ENCODE measurements around the gene FUCA1.

FUCA1 gene

GRCh38 chr1:23896491-23896890 lies 28.4 kb upstream of the FUCA1 start:
- Histone ChIP-seq H3K4me3 (ENCODE audit: low read length in 2 of 2) (no peak overlapping the region), H3K4me1 (ENCODE audit: control insufficient read depth in 2 of 2, insufficient read depth in 2 of 2, low read length in 2 of 2) (no peaks in the 10 kb centered on the region), H3K36me3 (ENCODE audit: control insufficient read depth in 2 of 2, insufficient read depth in 2 of 2, low read length in 2 of 2) (no peaks in the 10 kb centered on the region), H3K27me3 (ENCODE audit: control insufficient read depth in 2 of 2, insufficient read depth in 2 of 2, low read length in 2 of 2) (peaks cover 0 to 1% of the 10 kb centered on the region in 2 donors), H3K9me3 (ENCODE audit: control insufficient read depth in 2 of 2, low read length in 2 of 2) (no peaks in the 10 kb centered on the region), H3K9ac (ENCODE audit: low read depth in 1 of 2, low read length in 2 of 2) (no peak overlapping the region), H3K27ac (ENCODE audit: low read depth in 2 of 2, low read length in 2 of 2) (peak overlapping the region in 1 of 2 donors; percentile 23)

- Histone ChIP-seq H3K27me3 (ENCODE audit: control insufficient read depth in 2 of 2, insufficient read depth in 2 of 2, low read length in 2 of 2) (no peaks in the 10 kb centered on the region), H3K27ac (ENCODE audit: low read depth in 2 of 2, low read length in 2 of 2) (peak overlapping the region in 1 of 2 donors; percentile 23), H3K9me3 (ENCODE audit: control insufficient read depth in 2 of 2, low read length in 2 of 2) (no peaks in the 10 kb centered on the region), H3K4me3 (ENCODE audit: low read length in 2 of 2) (no peak overlapping the region), H3K4me1 (ENCODE audit: control insufficient read depth in 2 of 2, insufficient read depth in 2 of 2, low read length in 2 of 2) (no peaks in the 10 kb centered on the region), H3K9ac (ENCODE audit: low read depth in 1 of 2, low read length in 2 of 2) (no peak overlapping the region), H3K36me3 (ENCODE audit: control insufficient read depth in 2 of 2, insufficient read depth in 2 of 2, low read length in 2 of 2) (no peaks in the 10 kb centered on the region)
Measured at GRCh38 chr1:23895993-23896392, 27.9 kb upstream of the FUCA1 start.

GRCh38 chr1:23895082-23895481 lies 27.0 kb upstream of the FUCA1 start:
- H3K4me1 ChIP-seq (ENCODE audit: control insufficient read depth in 2 of 2, insufficient read depth in 2 of 2, low read length in 2 of 2), result no peaks in the 10 kb centered on the region
- H3K9ac ChIP-seq (ENCODE audit: low read depth in 1 of 2, low read length in 2 of 2), result no peak overlapping the region
- no peak overlapping the region for H3K4me3 ChIP-seq (ENCODE audit: low read length in 2 of 2)
- H3K27me3 ChIP-seq (ENCODE audit: control insufficient read depth in 2 of 2, insufficient read depth in 2 of 2, low read length in 2 of 2), result no peaks in the 10 kb centered on the region
- H3K27ac ChIP-seq (ENCODE audit: low read depth in 2 of 2, low read length in 2 of 2), result no peak overlapping the region
- H3K9me3 ChIP-seq (ENCODE audit: control insufficient read depth in 2 of 2, low read length in 2 of 2), result no peaks in the 10 kb centered on the region
- H3K36me3 ChIP-seq (ENCODE audit: control insufficient read depth in 2 of 2, insufficient read depth in 2 of 2, low read length in 2 of 2), result no peaks in the 10 kb centered on the region

GRCh38 chr1:23889074-23889473 lies 21.0 kb upstream of the FUCA1 start:
- no peaks in the 10 kb centered on the region for H3K4me1 ChIP-seq (ENCODE audit: control insufficient read depth in 2 of 2, insufficient read depth in 2 of 2, low read length in 2 of 2)
- no peak overlapping the region for H3K9ac ChIP-seq (ENCODE audit: low read depth in 1 of 2, low read length in 2 of 2)
- no peak overlapping the region for H3K4me3 ChIP-seq (ENCODE audit: low read length in 2 of 2)
- H3K9me3 ChIP-seq (ENCODE audit: control insufficient read depth in 2 of 2, low read length in 2 of 2), result no peaks in the 10 kb centered on the region
- no peak overlapping the region for H3K27ac ChIP-seq (ENCODE audit: low read depth in 2 of 2, low read length in 2 of 2)
- no peaks in the 10 kb centered on the region for H3K27me3 ChIP-seq (ENCODE audit: control insufficient read depth in 2 of 2, insufficient read depth in 2 of 2, low read length in 2 of 2)
- H3K36me3 ChIP-seq (ENCODE audit: control insufficient read depth in 2 of 2, insufficient read depth in 2 of 2, low read length in 2 of 2), result no peaks in the 10 kb centered on the region

GRCh38 chr1:23885222-23885621 lies 17.1 kb upstream of the FUCA1 start:
- H3K36me3 ChIP-seq (ENCODE audit: control insufficient read depth in 2 of 2, insufficient read depth in 2 of 2, low read length in 2 of 2), result no peaks in the 10 kb centered on the region
- H3K4me3 ChIP-seq (ENCODE audit: low read length in 2 of 2), result no peak overlapping the region
- H3K27me3 ChIP-seq (ENCODE audit: control insufficient read depth in 2 of 2, insufficient read depth in 2 of 2, low read length in 2 of 2), result no peaks in the 10 kb centered on the region
- H3K4me1 ChIP-seq (ENCODE audit: control insufficient read depth in 2 of 2, insufficient read depth in 2 of 2, low read length in 2 of 2), result no peaks in the 10 kb centered on the region
- H3K9me3 ChIP-seq (ENCODE audit: control insufficient read depth in 2 of 2, low read length in 2 of 2), result no peaks in the 10 kb centered on the region
- H3K27ac ChIP-seq (ENCODE audit: low read depth in 2 of 2, low read length in 2 of 2), result no peak overlapping the region
- H3K9ac ChIP-seq (ENCODE audit: low read depth in 1 of 2, low read length in 2 of 2), result no peak overlapping the region

- Histone ChIP-seq H3K9ac (ENCODE audit: low read depth in 1 of 2, low read length in 2 of 2) (no peak overlapping the region), H3K9me3 (ENCODE audit: control insufficient read depth in 2 of 2, low read length in 2 of 2) (peaks cover 3 to 6% of the 10 kb centered on the region in 2 donors), H3K36me3 (ENCODE audit: control insufficient read depth in 2 of 2, insufficient read depth in 2 of 2, low read length in 2 of 2) (no peaks in the 10 kb centered on the region), H3K27ac (ENCODE audit: low read depth in 2 of 2, low read length in 2 of 2) (peak overlapping the region in 1 of 2 donors; percentile 6), H3K4me1 (ENCODE audit: control insufficient read depth in 2 of 2, insufficient read depth in 2 of 2, low read length in 2 of 2) (no peaks in the 10 kb centered on the region), H3K27me3 (ENCODE audit: control insufficient read depth in 2 of 2, insufficient read depth in 2 of 2, low read length in 2 of 2) (no peaks in the 10 kb centered on the region), H3K4me3 (ENCODE audit: low read length in 2 of 2) (no peak overlapping the region)
Measured at GRCh38 chr1:23882746-23883145, 14.7 kb upstream of the FUCA1 start.

- no peaks in the 10 kb centered on the region for H3K36me3 ChIP-seq (ENCODE audit: control insufficient read depth in 2 of 2, insufficient read depth in 2 of 2, low read length in 2 of 2)
- no peaks in the 10 kb centered on the region for H3K4me1 ChIP-seq (ENCODE audit: control insufficient read depth in 2 of 2, insufficient read depth in 2 of 2, low read length in 2 of 2)
- no peak overlapping the region for H3K4me3 ChIP-seq (ENCODE audit: low read length in 2 of 2)
- no peak overlapping the region for H3K9ac ChIP-seq (ENCODE audit: low read depth in 1 of 2, low read length in 2 of 2)
- H3K27me3 ChIP-seq (ENCODE audit: control insufficient read depth in 2 of 2, insufficient read depth in 2 of 2, low read length in 2 of 2), result no peaks in the 10 kb centered on the region
- no peak overlapping the region for H3K27ac ChIP-seq (ENCODE audit: low read depth in 2 of 2, low read length in 2 of 2)
- peaks cover 3 to 6% of the 10 kb centered on the region in 2 donors for H3K9me3 ChIP-seq (ENCODE audit: control insufficient read depth in 2 of 2, low read length in 2 of 2)
Measured at GRCh38 chr1:23879809-23880208, 11.7 kb upstream of the FUCA1 start.

- Histone ChIP-seq H3K4me1 (ENCODE audit: control insufficient read depth in 2 of 2, insufficient read depth in 2 of 2, low read length in 2 of 2) (no peaks in the 10 kb centered on the region), H3K9ac (ENCODE audit: low read depth in 1 of 2, low read length in 2 of 2) (no peak overlapping the region), H3K9me3 (ENCODE audit: control insufficient read depth in 2 of 2, low read length in 2 of 2) (peaks cover 3 to 6% of the 10 kb centered on the region in 2 donors), H3K36me3 (ENCODE audit: control insufficient read depth in 2 of 2, insufficient read depth in 2 of 2, low read length in 2 of 2) (no peaks in the 10 kb centered on the region), H3K27ac (ENCODE audit: low read depth in 2 of 2, low read length in 2 of 2) (no peak overlapping the region), H3K27me3 (ENCODE audit: control insufficient read depth in 2 of 2, insufficient read depth in 2 of 2, low read length in 2 of 2) (no peaks in the 10 kb centered on the region), H3K4me3 (ENCODE audit: low read length in 2 of 2) (no peak overlapping the region)
Measured at GRCh38 chr1:23878668-23879067, 10.6 kb upstream of the FUCA1 start.

GRCh38 chr1:23875382-23875781 lies 7.3 kb upstream of the FUCA1 start:
- no peak overlapping the region for H3K4me3 ChIP-seq (ENCODE audit: low read length in 2 of 2)
- H3K4me1 ChIP-seq (ENCODE audit: control insufficient read depth in 2 of 2, insufficient read depth in 2 of 2, low read length in 2 of 2), result no peaks in the 10 kb centered on the region
- H3K36me3 ChIP-seq (ENCODE audit: control insufficient read depth in 2 of 2, insufficient read depth in 2 of 2, low read length in 2 of 2), result no peaks in the 10 kb centered on the region
- no peaks in the 10 kb centered on the region for H3K27me3 ChIP-seq (ENCODE audit: control insufficient read depth in 2 of 2, insufficient read depth in 2 of 2, low read length in 2 of 2)
- no peak overlapping the region for H3K27ac ChIP-seq (ENCODE audit: low read depth in 2 of 2, low read length in 2 of 2)
- H3K9ac ChIP-seq (ENCODE audit: low read depth in 1 of 2, low read length in 2 of 2), result no peak overlapping the region
- peaks cover 3 to 6% of the 10 kb centered on the region in 2 donors for H3K9me3 ChIP-seq (ENCODE audit: control insufficient read depth in 2 of 2, low read length in 2 of 2)

- H3K27me3 ChIP-seq (ENCODE audit: control insufficient read depth in 2 of 2, insufficient read depth in 2 of 2, low read length in 2 of 2), result no peaks in the 10 kb centered on the region
- no peak overlapping the region for H3K27ac ChIP-seq (ENCODE audit: low read depth in 2 of 2, low read length in 2 of 2)
- peaks cover 0 to 8% of the 10 kb centered on the region in 2 donors for H3K4me1 ChIP-seq (ENCODE audit: control insufficient read depth in 2 of 2, insufficient read depth in 2 of 2, low read length in 2 of 2)
- no peaks in the 10 kb centered on the region for H3K36me3 ChIP-seq (ENCODE audit: control insufficient read depth in 2 of 2, insufficient read depth in 2 of 2, low read length in 2 of 2)
- H3K9me3 ChIP-seq (ENCODE audit: control insufficient read depth in 2 of 2, low read length in 2 of 2), result no peaks in the 10 kb centered on the region
- no peak overlapping the region for H3K4me3 ChIP-seq (ENCODE audit: low read length in 2 of 2)
- H3K9ac ChIP-seq (ENCODE audit: low read depth in 1 of 2, low read length in 2 of 2), result no peak overlapping the region
Measured at GRCh38 chr1:23872421-23872820, 4.3 kb upstream of the FUCA1 start.

- Histone ChIP-seq H3K27ac (ENCODE audit: low read depth in 2 of 2, low read length in 2 of 2) (peak overlapping the region; percentile 67 to 78), H3K9ac (ENCODE audit: low read depth in 1 of 2, low read length in 2 of 2) (peak overlapping the region; percentile 86), H3K36me3 (ENCODE audit: control insufficient read depth in 2 of 2, insufficient read depth in 2 of 2, low read length in 2 of 2) (peaks cover 3 to 6% of the 10 kb centered on the region in 2 donors), H3K27me3 (ENCODE audit: control insufficient read depth in 2 of 2, insufficient read depth in 2 of 2, low read length in 2 of 2) (no peaks in the 10 kb centered on the region), H3K4me1 (ENCODE audit: control insufficient read depth in 2 of 2, insufficient read depth in 2 of 2, low read length in 2 of 2) (peaks cover 7 to 23% of the 10 kb centered on the region in 2 donors), H3K4me3 (ENCODE audit: low read length in 2 of 2) (peak overlapping the region; percentile 76 to 81), H3K9me3 (ENCODE audit: control insufficient read depth in 2 of 2, low read length in 2 of 2) (no peaks in the 10 kb centered on the region)
Measured at GRCh38 chr1:23869051-23869450, 961 bp upstream of the FUCA1 start.

All from mucosa of rectum (tissue), 2 donors.